IPS-18a (cell line): ENCODE data around the gene WNK3.

Source experiments
- H3K27ac ChIP-seq: one replicate; pipeline ENCODE4 v1.5.1; 2013; ENCODE audit warnings: low read length
- H3K27me3 ChIP-seq: one replicate; pipeline ENCODE4 v1.6.1; 2013; ENCODE audit warnings: mild to moderate bottlenecking, low read length; ENCODE audit not compliant: control insufficient read depth, insufficient read depth
- H3K36me3 ChIP-seq: one replicate; pipeline ENCODE4 v1.6.1; 2013; ENCODE audit warnings: low read depth, low read length; ENCODE audit not compliant: control insufficient read depth
- H3K4me1 ChIP-seq: one replicate; pipeline ENCODE4 v1.6.1; 2013; ENCODE audit warnings: low read depth, low read length; ENCODE audit not compliant: control insufficient read depth
- H3K4me3 ChIP-seq: one replicate; pipeline ENCODE4 v1.5.1; 2013; ENCODE audit warnings: low read length
- H3K9ac ChIP-seq: one replicate; pipeline ENCODE4 v1.6.1; 2013; ENCODE audit warnings: mild to moderate bottlenecking, low read length, moderate library complexity
- H3K9me3 ChIP-seq: one replicate; pipeline ENCODE4 v1.6.1; 2013; ENCODE audit warnings: low read depth, low read length; ENCODE audit not compliant: control insufficient read depth

Gene WNK3

DNA sequence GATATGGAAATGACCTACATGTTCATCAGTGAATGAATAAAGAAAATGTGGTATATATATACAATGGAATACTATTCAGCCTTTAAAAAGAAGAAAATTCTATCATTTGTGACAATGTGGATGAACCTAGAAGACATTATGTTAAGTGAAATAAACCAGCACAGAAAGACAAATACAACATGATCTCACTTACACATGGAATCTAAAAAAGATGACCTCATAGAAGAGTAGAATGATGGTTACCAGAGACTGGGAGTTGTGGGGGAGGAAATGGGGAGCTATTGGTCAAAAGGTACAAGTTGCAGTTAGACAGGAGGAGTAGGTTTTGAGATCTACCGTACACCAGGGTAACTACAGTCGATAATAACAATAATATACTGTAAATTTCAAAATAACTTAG is 51.5 kb downstream of the WNK3 start:
- H3K9me3 ChIP-seq = peaks cover 10% of the 10 kb centered on the region
- no peak overlapping the region for H3K27ac ChIP-seq
- peaks cover 3% of the 10 kb centered on the region for H3K36me3 ChIP-seq
- H3K27me3 ChIP-seq = no peaks in the 10 kb centered on the region
- no peak overlapping the region for H3K9ac ChIP-seq
- no peak overlapping the region for H3K4me3 ChIP-seq
- H3K4me1 ChIP-seq = no peaks in the 10 kb centered on the region

DNA sequence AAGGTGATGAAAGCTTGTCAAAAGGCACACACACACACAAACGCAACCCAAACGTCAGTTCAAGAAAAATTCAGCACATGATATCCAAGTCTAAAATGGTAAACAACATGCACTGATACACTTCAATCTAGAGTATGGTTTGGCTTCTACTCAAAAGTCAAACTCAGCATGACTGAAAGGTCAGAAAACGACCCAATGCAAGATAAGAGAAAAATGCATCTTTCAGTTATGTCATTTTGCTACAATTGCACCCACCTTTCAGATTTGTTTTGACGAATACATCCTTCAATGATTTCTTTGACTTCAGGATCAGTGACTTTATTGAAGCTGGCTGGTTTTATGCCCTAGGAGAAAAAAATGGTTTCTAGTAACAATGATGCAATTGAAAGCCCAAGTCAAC is 56.3 kb downstream of the WNK3 start:
- Histone ChIP-seq H3K4me3 (no peak overlapping the region), H3K9ac (no peak overlapping the region), H3K27ac (no peak overlapping the region), H3K4me1 (no peaks in the 10 kb centered on the region), H3K36me3 (peaks cover 7% of the 10 kb centered on the region), H3K9me3 (peaks cover 10% of the 10 kb centered on the region), H3K27me3 (no peaks in the 10 kb centered on the region)

DNA sequence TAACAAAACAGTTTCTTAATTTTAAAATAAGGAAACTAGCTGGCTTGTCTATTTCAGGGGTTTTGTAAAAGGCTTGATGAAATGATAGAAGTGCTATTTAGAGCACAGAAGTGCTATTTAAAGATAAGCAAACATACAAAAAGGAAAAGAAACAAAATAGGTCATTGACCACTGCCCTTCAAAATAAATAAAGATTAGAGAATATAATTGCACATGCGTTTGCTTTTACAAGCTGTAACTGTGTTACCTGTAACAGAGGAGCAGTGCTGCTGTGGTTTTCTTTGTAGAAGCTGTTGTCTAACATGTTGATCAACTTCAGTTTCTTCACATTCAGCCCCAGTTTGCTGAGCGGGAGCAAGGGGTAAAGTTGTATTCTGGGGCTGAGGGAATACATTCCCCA is 63.5 kb downstream of the WNK3 start:
- Histone ChIP-seq H3K4me1 (no peaks in the 10 kb centered on the region), H3K27ac (no peak overlapping the region), H3K9ac (no peak overlapping the region), H3K9me3 (peaks cover 17% of the 10 kb centered on the region), H3K36me3 (peaks cover 20% of the 10 kb centered on the region), H3K4me3 (no peak overlapping the region), H3K27me3 (no peaks in the 10 kb centered on the region)

DNA sequence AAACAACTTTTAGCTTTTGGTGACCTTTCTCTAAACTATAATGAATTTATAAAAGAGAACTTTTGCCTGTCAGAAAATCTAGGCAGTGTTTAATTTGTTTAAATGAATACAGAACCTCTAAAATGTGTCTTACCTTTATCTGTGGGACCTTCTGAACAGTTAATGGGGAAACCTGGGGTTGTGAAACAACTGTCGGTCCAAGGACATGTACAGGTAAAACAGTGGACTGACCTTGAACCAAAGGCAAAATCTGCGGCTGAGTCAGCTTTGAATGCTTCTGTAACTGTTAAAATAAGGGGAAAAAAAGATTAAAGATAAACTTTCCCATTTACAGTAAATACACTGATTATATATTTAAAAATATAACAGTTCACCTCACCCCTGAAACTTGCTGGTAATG is 65.1 kb downstream of the WNK3 start:
- H3K9ac ChIP-seq = no peak overlapping the region
- no peak overlapping the region for H3K4me3 ChIP-seq
- H3K4me1 ChIP-seq = no peaks in the 10 kb centered on the region
- H3K27ac ChIP-seq = no peak overlapping the region
- H3K36me3 ChIP-seq = peaks cover 30% of the 10 kb centered on the region
- H3K27me3 ChIP-seq = no peaks in the 10 kb centered on the region
- peaks cover 17% of the 10 kb centered on the region for H3K9me3 ChIP-seq

DNA sequence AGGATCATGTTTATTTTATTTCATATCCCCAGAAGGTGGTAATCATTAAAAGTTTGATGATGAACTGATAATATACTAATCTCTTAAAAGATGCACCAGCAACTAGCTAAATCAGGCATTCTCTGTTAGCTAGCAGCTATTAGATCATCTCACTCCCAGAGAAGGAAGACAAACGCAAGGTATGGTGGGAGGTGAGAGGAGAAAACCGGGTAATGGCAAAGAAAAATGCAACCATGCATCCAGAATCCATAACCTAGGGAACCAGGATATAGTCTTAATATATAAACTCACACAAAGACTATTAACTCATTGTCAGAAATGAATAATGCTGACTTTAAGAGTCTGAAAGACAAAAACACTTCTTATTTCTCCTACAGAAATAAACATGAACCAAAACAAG is 66.1 kb downstream of the WNK3 start:
- H3K27me3 ChIP-seq = no peaks in the 10 kb centered on the region
- peaks cover 17% of the 10 kb centered on the region for H3K9me3 ChIP-seq
- H3K4me1 ChIP-seq = no peaks in the 10 kb centered on the region
- H3K4me3 ChIP-seq = no peak overlapping the region
- peaks cover 26% of the 10 kb centered on the region for H3K36me3 ChIP-seq
- H3K27ac ChIP-seq = no peak overlapping the region
- no peak overlapping the region for H3K9ac ChIP-seq

DNA sequence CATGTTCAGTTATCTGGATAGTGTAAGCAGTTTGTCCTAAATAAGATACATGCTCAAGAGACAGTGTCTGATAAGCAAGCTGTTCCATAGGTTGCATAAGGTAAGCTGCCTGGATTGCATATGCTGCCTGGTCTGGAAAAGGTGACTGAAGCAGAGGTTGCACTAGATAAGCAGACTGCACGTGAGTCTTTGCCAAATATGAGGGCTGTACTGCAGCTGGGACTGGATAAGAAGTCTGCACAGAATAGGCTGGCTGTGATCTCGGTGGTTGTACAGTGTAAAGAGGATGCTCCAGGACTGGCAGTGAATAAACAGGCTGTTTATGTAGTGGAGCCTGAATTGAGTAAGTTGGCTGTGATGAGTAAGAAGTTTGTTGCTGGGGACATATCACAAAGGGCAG is 68.9 kb downstream of the WNK3 start:
- Histone ChIP-seq H3K27ac (no peak overlapping the region), H3K27me3 (no peaks in the 10 kb centered on the region), H3K4me1 (no peaks in the 10 kb centered on the region), H3K4me3 (no peak overlapping the region), H3K36me3 (peaks cover 19% of the 10 kb centered on the region), H3K9ac (no peak overlapping the region), H3K9me3 (peaks cover 12% of the 10 kb centered on the region)

DNA sequence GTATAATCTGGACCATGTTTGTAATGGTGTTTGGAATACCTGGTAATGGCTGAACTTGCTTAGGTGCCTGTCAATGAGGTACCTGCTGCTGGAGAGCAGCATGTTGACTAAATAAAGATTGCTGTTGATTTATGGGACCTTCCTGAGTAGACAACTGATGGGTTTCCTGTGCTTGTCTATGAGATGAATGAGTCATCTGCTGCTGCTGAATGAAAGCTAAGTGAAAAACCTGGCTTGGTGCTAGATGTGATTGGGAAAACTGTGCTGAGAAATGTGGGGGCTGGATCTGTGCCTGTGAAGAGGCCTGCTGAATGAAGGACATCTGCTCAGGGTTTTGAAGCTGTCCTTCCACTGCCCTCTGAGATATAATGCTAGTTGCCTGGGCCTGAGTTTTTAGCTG is 69.6 kb downstream of the WNK3 start:
- H3K36me3 ChIP-seq = peaks cover 17% of the 10 kb centered on the region
- H3K9me3 ChIP-seq = peaks cover 8% of the 10 kb centered on the region
- H3K4me3 ChIP-seq = no peak overlapping the region
- H3K27ac ChIP-seq = no peak overlapping the region
- H3K9ac ChIP-seq = no peak overlapping the region
- no peaks in the 10 kb centered on the region for H3K27me3 ChIP-seq
- no peaks in the 10 kb centered on the region for H3K4me1 ChIP-seq

DNA sequence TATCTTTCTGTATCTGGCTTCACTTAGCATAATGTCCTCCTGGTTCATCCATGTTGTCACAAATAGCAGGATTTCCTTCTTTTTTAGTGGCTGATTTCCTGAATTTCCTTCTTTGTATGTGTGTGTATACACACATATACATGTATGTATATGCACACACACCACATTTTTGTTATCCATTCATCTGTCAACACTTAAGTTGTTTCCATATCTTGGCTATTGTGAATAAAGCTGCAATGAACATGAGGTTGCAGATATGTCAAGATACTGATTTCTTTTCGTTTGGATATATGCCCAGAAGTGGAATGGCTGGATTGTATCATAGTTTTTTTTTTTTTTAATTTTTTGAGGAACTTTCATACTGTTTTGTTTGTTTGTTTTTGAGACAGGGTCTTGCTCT is 76.2 kb downstream of the WNK3 start:
- Histone ChIP-seq H3K4me1 (no peaks in the 10 kb centered on the region), H3K27me3 (no peaks in the 10 kb centered on the region), H3K9ac (no peak overlapping the region), H3K36me3 (no peaks in the 10 kb centered on the region), H3K4me3 (no peak overlapping the region), H3K9me3 (no peaks in the 10 kb centered on the region), H3K27ac (no peak overlapping the region)

DNA sequence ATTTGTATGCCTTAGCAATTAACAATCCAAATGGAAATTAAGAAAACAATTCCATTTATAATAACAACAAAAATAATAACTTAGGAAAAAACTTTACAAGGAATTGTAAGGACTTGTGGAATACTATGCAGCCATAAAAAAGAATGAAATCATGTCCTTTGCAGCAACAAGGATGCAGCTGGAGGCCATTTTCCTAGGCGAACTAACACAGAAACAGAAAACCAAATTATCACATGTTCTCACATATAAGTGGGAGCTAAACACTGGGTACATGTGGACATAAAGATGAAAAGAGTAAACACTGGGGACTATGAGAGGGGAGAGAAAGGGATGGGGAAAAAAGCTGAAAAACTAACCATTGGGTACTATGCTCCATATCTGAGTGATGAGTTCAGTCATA is 77.4 kb downstream of the WNK3 start:
- H3K36me3 ChIP-seq = no peaks in the 10 kb centered on the region
- no peak overlapping the region for H3K27ac ChIP-seq
- no peak overlapping the region for H3K9ac ChIP-seq
- H3K4me1 ChIP-seq = no peaks in the 10 kb centered on the region
- H3K27me3 ChIP-seq = no peaks in the 10 kb centered on the region
- no peaks in the 10 kb centered on the region for H3K9me3 ChIP-seq
- H3K4me3 ChIP-seq = no peak overlapping the region

DNA sequence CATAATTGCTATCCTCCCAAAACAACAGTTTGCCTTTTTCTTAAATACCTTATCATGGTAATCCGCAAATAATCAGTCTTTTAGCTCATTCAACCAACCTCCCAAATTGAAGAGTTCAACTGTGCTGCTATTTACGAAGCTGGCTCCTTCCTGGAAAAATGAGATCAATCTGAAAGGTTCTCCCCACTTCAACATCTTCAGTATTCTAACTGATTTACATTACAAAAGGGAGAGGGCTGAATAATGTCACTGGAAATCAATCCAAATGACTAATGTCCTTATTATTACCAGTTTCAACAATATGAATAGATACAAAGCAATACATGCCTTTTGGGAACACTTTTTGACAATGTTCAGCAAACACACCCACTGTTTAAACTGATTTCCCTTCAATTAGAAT is 86.2 kb downstream of the WNK3 start:
- Histone ChIP-seq H3K4me1 (no peaks in the 10 kb centered on the region), H3K36me3 (no peaks in the 10 kb centered on the region), H3K4me3 (no peak overlapping the region), H3K9ac (no peak overlapping the region), H3K27ac (no peak overlapping the region), H3K27me3 (no peaks in the 10 kb centered on the region), H3K9me3 (peaks cover 4% of the 10 kb centered on the region)

DNA sequence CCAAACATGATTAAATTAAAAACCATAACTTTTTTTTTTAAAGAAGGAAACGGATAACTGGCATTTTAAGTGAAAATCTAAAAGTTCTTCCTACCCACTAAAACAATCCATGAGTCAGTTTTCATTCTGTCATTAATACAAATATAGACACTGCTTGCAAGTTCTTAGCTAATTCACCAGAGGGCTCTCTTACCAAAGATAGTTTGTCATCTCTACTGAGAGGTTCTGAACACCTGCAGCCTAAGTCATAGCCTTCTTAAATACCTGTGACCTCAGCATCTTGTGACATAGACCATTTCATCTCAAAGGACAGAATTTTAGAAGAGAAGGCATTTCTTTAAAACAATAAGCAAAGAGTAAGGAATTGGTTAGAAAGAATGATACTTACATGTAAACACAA is 109.5 kb downstream of the WNK3 start:
- H3K4me1 ChIP-seq = no peaks in the 10 kb centered on the region
- no peak overlapping the region for H3K9ac ChIP-seq
- H3K27ac ChIP-seq = no peak overlapping the region
- H3K9me3 ChIP-seq = peaks cover 7% of the 10 kb centered on the region
- no peak overlapping the region for H3K4me3 ChIP-seq
- H3K36me3 ChIP-seq = peaks cover 6% of the 10 kb centered on the region
- no peaks in the 10 kb centered on the region for H3K27me3 ChIP-seq

DNA sequence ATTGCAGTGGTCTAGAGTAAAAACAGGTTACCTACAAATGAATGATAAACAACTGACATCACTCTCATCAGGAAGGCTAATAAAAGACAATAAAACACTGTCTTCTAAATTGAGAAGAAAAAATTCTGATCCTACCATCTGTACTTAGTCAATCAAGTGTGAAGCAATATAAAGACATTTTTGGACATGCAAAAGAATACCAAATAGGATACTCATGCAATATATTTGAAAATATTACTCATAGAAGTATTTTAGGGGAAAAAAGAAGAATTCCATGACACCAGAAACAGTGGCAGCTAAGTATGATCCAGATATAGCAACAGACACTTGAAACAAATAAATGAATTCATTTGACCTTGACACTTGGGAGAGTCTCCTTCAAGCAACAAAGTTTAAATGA is 111.0 kb downstream of the WNK3 start:
- H3K27me3 ChIP-seq = no peaks in the 10 kb centered on the region
- no peak overlapping the region for H3K9ac ChIP-seq
- peaks cover 6% of the 10 kb centered on the region for H3K36me3 ChIP-seq
- peaks cover 11% of the 10 kb centered on the region for H3K9me3 ChIP-seq
- no peak overlapping the region for H3K4me3 ChIP-seq
- no peaks in the 10 kb centered on the region for H3K4me1 ChIP-seq
- H3K27ac ChIP-seq = no peak overlapping the region
